Tibial nerve (tissue), 4 donors: ENCODE measurements around the gene NELFB.

Experiments used
- EP300 ChIP-seq, 2 donors: sonication (generic); formaldehyde crosslinking; IDR thresholded peaks; one replicate each; pipeline ENCODE4 v1.6.1; 2017; ENCODE audit warnings: antibody characterized with exemption in 2 of 2, mild to moderate bottlenecking in 1 of 2
- POLR2A ChIP-seq, 2 donors: fragments of 450-650 bp; IDR thresholded peaks; one replicate each; pipeline ENCODE4 v1.6.1; 2017; ENCODE audit warnings: antibody characterized with exemption in 2 of 2, mild to moderate bottlenecking in 2 of 2, moderate library complexity in 2 of 2
- TF ChIP-seq, protein P1 (sequence below), 5 experiments: fragments of 200-600 bp in 3 of 5; fragments of 450-650 bp in 2 of 5; sonication (generic) in 3 of 5; IDR thresholded peaks; one replicate each; pipeline ENCODE4 v1.5.1; 2016 to 2019; ENCODE audit warnings: antibody characterized with exemption in 5 of 5, mild to moderate bottlenecking in 3 of 5, moderate library complexity in 2 of 5

- TF ChIP-seq, protein P1, sequence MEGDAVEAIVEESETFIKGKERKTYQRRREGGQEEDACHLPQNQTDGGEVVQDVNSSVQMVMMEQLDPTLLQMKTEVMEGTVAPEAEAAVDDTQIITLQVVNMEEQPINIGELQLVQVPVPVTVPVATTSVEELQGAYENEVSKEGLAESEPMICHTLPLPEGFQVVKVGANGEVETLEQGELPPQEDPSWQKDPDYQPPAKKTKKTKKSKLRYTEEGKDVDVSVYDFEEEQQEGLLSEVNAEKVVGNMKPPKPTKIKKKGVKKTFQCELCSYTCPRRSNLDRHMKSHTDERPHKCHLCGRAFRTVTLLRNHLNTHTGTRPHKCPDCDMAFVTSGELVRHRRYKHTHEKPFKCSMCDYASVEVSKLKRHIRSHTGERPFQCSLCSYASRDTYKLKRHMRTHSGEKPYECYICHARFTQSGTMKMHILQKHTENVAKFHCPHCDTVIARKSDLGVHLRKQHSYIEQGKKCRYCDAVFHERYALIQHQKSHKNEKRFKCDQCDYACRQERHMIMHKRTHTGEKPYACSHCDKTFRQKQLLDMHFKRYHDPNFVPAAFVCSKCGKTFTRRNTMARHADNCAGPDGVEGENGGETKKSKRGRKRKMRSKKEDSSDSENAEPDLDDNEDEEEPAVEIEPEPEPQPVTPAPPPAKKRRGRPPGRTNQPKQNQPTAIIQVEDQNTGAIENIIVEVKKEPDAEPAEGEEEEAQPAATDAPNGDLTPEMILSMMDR (IDR thresholded peaks at IDR 0.05): no peak
- TF ChIP-seq EP300 (IDR thresholded peaks at IDR 0.05) (no peak), POLR2A (IDR thresholded peaks at IDR 0.05) (no peak)
Observed at GRCh38 chr9:137250329-137251193, 4.6 kb upstream of the NELFB start.
